B cell (primary cell): Measurements from ENCODE around the gene MFSD6. TPM values are rescaled to one million over a fixed set of nuclear protein-coding genes. Genes with fewer than 3 reads are reported as not detected.

Experiments used
- ATAC-seq: fragments of 200-7000 bp; cut with Tn5 transposase; one replicate; pipeline ENCODE4 v1.10.0; 2021; ENCODE audit warnings: low read depth, mild to moderate bottlenecking, moderate number of reproducible peaks, moderate library complexity
- CTCF ChIA-PET: fragments of 350-600 bp; sonication (Branson Sonifier 250); formaldehyde crosslinking; loops from one replicate; lab custom pipeline; 2021; ENCODE audit warnings: antibody characterized with exemption, inconsistent platforms; lab: Charles Lee
- POLR2A ChIA-PET: fragments of 350-600 bp; sonication (Branson Sonifier 250); formaldehyde crosslinking; loops from one replicate; lab custom pipeline; 2021; ENCODE audit warnings: antibody characterized with exemption; lab: Charles Lee
- DNase-seq: peaks from one replicate; pipeline ENCODE4 v3.0.0; 2013
- H2AFZ ChIP-seq: 2 replicates; pipeline ENCODE4 v1.6.1; 2012; ENCODE audit warnings: mild to moderate bottlenecking, low read depth, low read length; ENCODE audit not compliant: insufficient read depth, poor library complexity, severe bottlenecking
- H3K27ac ChIP-seq, 2 donors: 1 replicate in 1 of 2; 2 replicates in 1 of 2; pipeline ENCODE4 v1.5.1; 2012 to 2013; ENCODE audit warnings: low read length in 2 of 2, mild to moderate bottlenecking in 2 of 2, moderate library complexity in 1 of 2
- H3K27me3 ChIP-seq, 4 experiments: fragments of 200-600 bp in 1 of 4; sonication (generic) in 1 of 4; replicated peaks in 1 of 4; 1 replicate in 2 of 4; 2 replicates in 2 of 4; pipeline versions ENCODE4 v1.6.1 to v1.7.0; 2013 to 2016; ENCODE audit warnings: low read length in 3 of 4, mild to moderate bottlenecking in 2 of 4, mixed read lengths in 1 of 4, moderate library complexity in 1 of 4; ENCODE audit not compliant: insufficient read depth in 4 of 4, control insufficient read depth in 3 of 4; ENCODE audit errors: control extremely low read depth in 1 of 4
- H3K36me3 ChIP-seq, 2 experiments: replicated peaks in 1 of 2; 1 replicate in 1 of 2; 2 replicates in 1 of 2; pipeline versions ENCODE4 v1.6.1 to v1.7.1; 2013; ENCODE audit warnings: low read length in 1 of 2; ENCODE audit not compliant: insufficient read depth in 2 of 2, control insufficient read depth in 1 of 2; ENCODE audit errors: control extremely low read depth in 1 of 2, extremely low read depth in 1 of 2
- H3K4me1 ChIP-seq, 2 donors: fragments of 200-600 bp in 1 of 2; sonication (generic) in 1 of 2; 1 replicate in 1 of 2; 2 replicates in 1 of 2; pipeline versions ENCODE4 v1.5.1 to v1.6.1; 2013 to 2017; ENCODE audit warnings: low read length in 2 of 2; ENCODE audit not compliant: control insufficient read depth in 2 of 2, insufficient read depth in 2 of 2
- H3K4me2 ChIP-seq: replicated peaks from 2 replicates; pipeline ENCODE3; 2012; ENCODE audit warnings: mild to moderate bottlenecking, low read depth, low read length; ENCODE audit not compliant: poor library complexity, severe bottlenecking
- H3K4me3 ChIP-seq, 5 experiments: fragments of 200-600 bp in 1 of 5; sonication (generic) in 1 of 5; 1 replicate in 3 of 5; 2 replicates in 2 of 5; pipeline versions ENCODE4 v1.5.1 to v1.7.0; 2011 to 2016; ENCODE audit warnings: low read length in 4 of 5, mild to moderate bottlenecking in 4 of 5, low read depth in 2 of 5, control low read depth in 1 of 5, moderate library complexity in 1 of 5; ENCODE audit not compliant: insufficient read depth in 1 of 5; ENCODE audit errors: control extremely low read depth in 1 of 5, extremely low read depth in 1 of 5
- H3K79me2 ChIP-seq: fragments of 200-600 bp; sonication (generic); one replicate; pipeline ENCODE4 v1.6.0; 2016; ENCODE audit warnings: low read length; ENCODE audit not compliant: control insufficient read depth, insufficient read depth
- H3K9ac ChIP-seq: fragments of 200-600 bp; sonication (generic); 2 replicates; pipeline ENCODE4 v1.6.1; 2017; ENCODE audit warnings: mild to moderate bottlenecking, low read length, moderate library complexity
- H3K9me3 ChIP-seq, 3 donors: one replicate each; pipeline versions ENCODE4 v1.6.1 to v1.7.1; 2013; ENCODE audit warnings: low read length in 2 of 3; ENCODE audit not compliant: control insufficient read depth in 2 of 3, insufficient read depth in 1 of 3; ENCODE audit errors: control extremely low read depth in 1 of 3
- H4K20me1 ChIP-seq: 2 replicates; pipeline ENCODE4 v1.6.0; 2012; ENCODE audit warnings: mild to moderate bottlenecking, low read length; ENCODE audit not compliant: insufficient read depth, control insufficient read depth, poor library complexity, severe bottlenecking
- H3K27ac Mint-ChIP-seq: one replicate; pipeline ENCODE4 v1.8.0; 2021; ENCODE audit warnings: mixed read lengths
- H3K27me3 Mint-ChIP-seq: one replicate; pipeline ENCODE4 v1.8.0; 2021; ENCODE audit warnings: mixed read lengths
- H3K4me1 Mint-ChIP-seq: one replicate; pipeline ENCODE4 v1.8.0; 2021; ENCODE audit warnings: mixed read lengths
- H3K4me3 Mint-ChIP-seq: one replicate; pipeline ENCODE4 v1.8.0; 2021; ENCODE audit warnings: mixed read lengths
- H3K9me3 Mint-ChIP-seq: one replicate; pipeline ENCODE4 v1.8.0; 2022; ENCODE audit warnings: mixed read lengths; ENCODE audit not compliant: insufficient read depth
- EZH2 ChIP-seq: IDR thresholded peaks from 2 replicates; pipeline ENCODE4 v1.6.1; 2012; ENCODE audit warnings: borderline replicate concordance, low read depth, mild to moderate bottlenecking, moderate library complexity, low read length; ENCODE audit not compliant: insufficient read depth, poor library complexity, severe bottlenecking
- WGBS: methylation state at CpG from one replicate; pipeline ENCODE4 v1.1.5; 2013; ENCODE audit warnings: missing lambda C conversion rate; ENCODE audit not compliant: insufficient coverage; 5-methylcytosine and 5-hydroxymethylcytosine counted together
- intact Hi-C: fragments of 100-400 bp; cut with micrococcal nuclease; formaldehyde crosslinking; loops from one replicate; pipeline ENCODE4 v1.10.0; 2022
- polyA plus RNA-seq: library from polyadenylated mRNA; depleted of rRNA; stranded (reverse); fragments of >200 nt; gene quantifications from 2 replicates; pipeline ENCODE4 v1.2.3, GENCODE V29; 2012
- total RNA-seq, 2 donors: library from RNA; stranded (reverse); fragments of 120-200 nt in 1 of 2; gene quantifications; 1 replicate in 1 of 2; 2 replicates in 1 of 2; pipeline versions ENCODE4 v1.2.3 to v1.2.4, GENCODE V29; 2013 to 2022
- TF ChIP-seq, protein P1 (sequence below): fragments of 200-600 bp; IDR thresholded peaks from one replicate; pipeline ENCODE4 v1.8.0; 2022; ENCODE audit warnings: antibody characterized with exemption, mild to moderate bottlenecking

MFSD6 gene
- total and polyA plus RNA-seq, 2 donors (not counting 1 experiment from before 2014, with no cell fraction given) = 13.5 to 33.8 TPM

DNA sequence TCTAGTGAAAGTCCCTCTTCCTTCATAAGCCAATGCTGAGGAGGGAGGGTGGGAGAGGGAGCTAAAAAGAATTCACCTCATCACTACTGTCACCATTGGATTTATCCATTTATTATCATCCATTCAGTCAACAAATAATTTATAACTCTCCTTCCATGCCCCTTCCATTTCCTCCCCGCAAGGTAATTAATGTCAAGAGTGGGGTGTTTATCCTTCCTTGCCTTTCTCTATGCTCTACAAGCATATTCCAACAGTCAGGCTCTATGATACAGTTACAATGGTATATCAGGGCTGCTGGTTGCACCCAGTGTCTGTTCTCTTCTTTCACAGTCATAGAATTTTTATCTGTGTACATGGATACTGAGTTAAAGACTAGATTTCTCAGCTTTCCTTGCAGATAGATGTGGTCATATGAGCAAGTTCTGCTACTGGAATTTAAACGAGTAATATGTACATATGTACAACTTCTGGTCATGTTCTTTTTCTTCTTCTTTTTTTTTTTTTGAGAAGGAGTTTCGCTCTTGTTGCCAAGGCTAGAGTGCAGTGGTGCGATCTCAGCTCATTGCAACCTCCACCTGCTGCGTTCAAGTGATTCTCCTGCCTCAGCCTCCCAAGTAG, 5.1 kb upstream of the MFSD6 start:
- Mint-ChIP-seq H3K4me1 (peaks cover 5% of the 10 kb centered on the region), H3K27ac (no peak overlapping the region), H3K9me3 (no peaks in the 10 kb centered on the region), H3K4me3 (no peak overlapping the region), H3K27me3 (no peaks in the 10 kb centered on the region)
- no peak overlapping the region for H3K4me2 ChIP-seq
- ATAC-seq (no peak), DNase-seq (no peak)
- no peak overlapping the region for H2AFZ ChIP-seq
- peaks cover 5 to 8% of the 10 kb centered on the region in 2 donors for H3K4me1 ChIP-seq
- H3K9me3 ChIP-seq = no peaks in the 10 kb centered on the region
- H3K9ac ChIP-seq = no peak overlapping the region
- POLR2A ChIA-PET = no interaction called here
- H3K36me3 ChIP-seq = no peaks in the 10 kb centered on the region
- 100% methylated on average over 2 of the region's 5 CpGs for WGBS
- intact Hi-C loops = no loop called here
- no peaks in the 10 kb centered on the region for H3K27me3 ChIP-seq
- H3K4me3 ChIP-seq = no peak overlapping the region
- CTCF ChIA-PET = no interaction called here
- no peak overlapping the region for H3K27ac ChIP-seq
- TF ChIP-seq, protein P1, sequence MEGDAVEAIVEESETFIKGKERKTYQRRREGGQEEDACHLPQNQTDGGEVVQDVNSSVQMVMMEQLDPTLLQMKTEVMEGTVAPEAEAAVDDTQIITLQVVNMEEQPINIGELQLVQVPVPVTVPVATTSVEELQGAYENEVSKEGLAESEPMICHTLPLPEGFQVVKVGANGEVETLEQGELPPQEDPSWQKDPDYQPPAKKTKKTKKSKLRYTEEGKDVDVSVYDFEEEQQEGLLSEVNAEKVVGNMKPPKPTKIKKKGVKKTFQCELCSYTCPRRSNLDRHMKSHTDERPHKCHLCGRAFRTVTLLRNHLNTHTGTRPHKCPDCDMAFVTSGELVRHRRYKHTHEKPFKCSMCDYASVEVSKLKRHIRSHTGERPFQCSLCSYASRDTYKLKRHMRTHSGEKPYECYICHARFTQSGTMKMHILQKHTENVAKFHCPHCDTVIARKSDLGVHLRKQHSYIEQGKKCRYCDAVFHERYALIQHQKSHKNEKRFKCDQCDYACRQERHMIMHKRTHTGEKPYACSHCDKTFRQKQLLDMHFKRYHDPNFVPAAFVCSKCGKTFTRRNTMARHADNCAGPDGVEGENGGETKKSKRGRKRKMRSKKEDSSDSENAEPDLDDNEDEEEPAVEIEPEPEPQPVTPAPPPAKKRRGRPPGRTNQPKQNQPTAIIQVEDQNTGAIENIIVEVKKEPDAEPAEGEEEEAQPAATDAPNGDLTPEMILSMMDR = no peak
- no peak for TF ChIP-seq EZH2
- H4K20me1 ChIP-seq = no peaks in the 10 kb centered on the region
- H3K79me2 ChIP-seq = no peaks in the 10 kb centered on the region

GRCh38 chr2:190404487-190404886, 3.7 kb upstream of the MFSD6 start:
- H3K4me3 Mint-ChIP-seq = no peak overlapping the region
- POLR2A ChIA-PET = no interaction called here
- CTCF ChIA-PET = no interaction called here
- DNase-seq = no peak
- H3K9me3 Mint-ChIP-seq = no peaks in the 10 kb centered on the region
- Histone ChIP-seq H3K36me3 (no peaks in the 10 kb centered on the region), H3K9ac (no peak overlapping the region), H3K79me2 (peaks cover 7% of the 10 kb centered on the region), H4K20me1 (no peaks in the 10 kb centered on the region), H3K27ac (no peak overlapping the region), H3K4me1 (peaks cover 11 to 15% of the 10 kb centered on the region in 2 donors), H3K4me2 (no peak overlapping the region), H3K9me3 (no peaks in the 10 kb centered on the region), H3K4me3 (no peak overlapping the region), H3K27me3 (no peaks in the 10 kb centered on the region), H2AFZ (no peak overlapping the region)
- no peak overlapping the region for H3K27ac Mint-ChIP-seq
- H3K4me1 Mint-ChIP-seq = peaks cover 12% of the 10 kb centered on the region
- intact Hi-C loops = no loop called here
- TF ChIP-seq, protein P1 = no peak
- TF ChIP-seq EZH2 = no peak
- no peaks in the 10 kb centered on the region for H3K27me3 Mint-ChIP-seq
- no peak for ATAC-seq
